OCI-LY3 (cell line): ENCODE measurements around the gene LRRC8E.

ENCODE experiments used
- EZH2phosphoT487 ChIP-seq: fragments of 200-600 bp; shearing (Covaris generic); IDR thresholded peaks from 2 replicates; pipeline ENCODE4 v1.6.1; 2018; ENCODE audit warnings: antibody characterized with exemption, mixed run types, low read depth
- TF ChIP-seq, protein P1 (sequence below): fragments of 200-600, 300-600 bp; sonication (generic); IDR thresholded peaks from 2 replicates; pipeline ENCODE4 v1.5.1; 2014; ENCODE audit warnings: antibody characterized with exemption, low read length, low read depth

DNA sequence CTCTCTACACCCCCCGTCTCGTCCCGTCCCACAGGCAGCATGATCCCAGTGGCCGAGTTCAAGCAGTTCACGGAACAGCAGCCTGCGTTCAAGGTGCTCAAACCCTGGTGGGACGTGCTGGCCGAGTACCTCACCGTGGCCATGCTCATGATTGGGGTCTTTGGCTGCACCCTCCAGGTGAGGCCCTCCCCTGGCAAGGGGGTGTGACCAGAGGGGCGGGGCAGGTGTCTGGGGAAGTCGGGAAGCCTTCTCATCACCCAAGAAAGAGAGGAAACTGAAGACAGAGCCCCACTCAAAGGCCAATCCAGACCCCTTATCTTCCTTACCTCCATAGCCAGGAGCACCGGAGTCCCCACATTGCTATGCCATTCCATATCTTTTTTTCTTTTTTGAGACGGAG lies 7.3 kb downstream of the LRRC8E start:
- TF ChIP-seq, protein P1, sequence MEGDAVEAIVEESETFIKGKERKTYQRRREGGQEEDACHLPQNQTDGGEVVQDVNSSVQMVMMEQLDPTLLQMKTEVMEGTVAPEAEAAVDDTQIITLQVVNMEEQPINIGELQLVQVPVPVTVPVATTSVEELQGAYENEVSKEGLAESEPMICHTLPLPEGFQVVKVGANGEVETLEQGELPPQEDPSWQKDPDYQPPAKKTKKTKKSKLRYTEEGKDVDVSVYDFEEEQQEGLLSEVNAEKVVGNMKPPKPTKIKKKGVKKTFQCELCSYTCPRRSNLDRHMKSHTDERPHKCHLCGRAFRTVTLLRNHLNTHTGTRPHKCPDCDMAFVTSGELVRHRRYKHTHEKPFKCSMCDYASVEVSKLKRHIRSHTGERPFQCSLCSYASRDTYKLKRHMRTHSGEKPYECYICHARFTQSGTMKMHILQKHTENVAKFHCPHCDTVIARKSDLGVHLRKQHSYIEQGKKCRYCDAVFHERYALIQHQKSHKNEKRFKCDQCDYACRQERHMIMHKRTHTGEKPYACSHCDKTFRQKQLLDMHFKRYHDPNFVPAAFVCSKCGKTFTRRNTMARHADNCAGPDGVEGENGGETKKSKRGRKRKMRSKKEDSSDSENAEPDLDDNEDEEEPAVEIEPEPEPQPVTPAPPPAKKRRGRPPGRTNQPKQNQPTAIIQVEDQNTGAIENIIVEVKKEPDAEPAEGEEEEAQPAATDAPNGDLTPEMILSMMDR: no peak
- TF ChIP-seq EZH2phosphoT487: no peak
